ENCODE results near the gene TBCA. TPM values are rescaled to one million over a fixed set of nuclear protein-coding genes. Genes with fewer than 3 reads are reported as not detected.

Gene TBCA
- polyA plus RNA-seq, 12 donors: 214 to 353 (median 268) TPM; not detected in 1

GRCh38 chr5:77645158-77645994 is 130.8 kb downstream of the TBCA start:
- no peak for DNase-seq

GRCh38 chr5:77644371-77645157 is 131.6 kb downstream of the TBCA start:
- no peak for DNase-seq

GRCh38 chr5:77643654-77644370 is 132.3 kb downstream of the TBCA start:
- no peak for DNase-seq

GRCh38 chr5:77642738-77643653 is 133.1 kb downstream of the TBCA start:
- no peak for DNase-seq

DNA sequence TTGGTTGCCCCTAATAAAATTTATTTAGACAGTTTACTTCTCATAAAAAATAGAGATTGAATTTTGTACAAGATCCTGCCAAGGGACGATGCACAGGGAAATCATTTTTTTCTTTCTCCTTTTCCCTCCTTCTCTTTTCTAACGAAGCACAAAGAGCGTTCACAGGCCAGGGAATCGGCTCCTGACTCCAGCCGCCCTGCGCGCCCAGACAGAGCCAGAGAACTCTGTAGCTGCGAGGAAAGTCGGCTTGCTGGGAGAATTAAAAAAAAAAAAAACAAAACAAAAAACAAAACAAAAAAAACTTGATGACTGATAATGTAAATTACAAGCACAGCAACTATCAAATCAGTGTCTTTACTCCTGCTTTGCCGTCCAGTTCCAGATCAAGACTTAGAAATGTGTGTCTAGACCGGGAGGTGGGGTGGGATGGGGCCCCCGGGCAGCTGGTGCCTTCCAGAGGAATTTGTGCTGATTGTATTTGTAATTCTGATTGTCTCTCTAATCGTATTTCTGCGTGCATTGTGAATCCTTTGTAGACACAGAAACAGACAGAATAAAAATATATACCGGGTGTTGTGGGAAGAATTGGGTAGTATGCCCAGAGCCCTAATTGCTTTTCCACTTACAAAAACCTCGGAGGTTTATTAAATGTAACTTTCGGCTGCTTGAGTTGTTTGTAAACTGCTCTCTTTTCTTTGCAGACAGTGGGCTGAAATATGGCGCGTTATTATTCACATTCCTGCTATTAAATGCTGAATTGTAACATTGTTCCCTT is 134.0 kb downstream of the TBCA start:
- DNase-seq: no peak

GRCh38 chr5:77641397-77641943 is 134.7 kb downstream of the TBCA start:
- no peak for DNase-seq

Other genes starting within 250 kb of the TBCA start
- under 1 TPM in 1 of 12 donors, not detected in 11; 0.05 TPM for gene OTP, start 137.6 kb downstream of the TBCA start, polyA plus RNA-seq (ENCODE audit: insufficient read length in 12 of 12)